GOT3 (cell line): Measurements from ENCODE around the gene SYTL4.
A peak's percentile ranks its signal among the peaks of the same experiment; 100 is the strongest.

ENCODE experiments used
- DNase-seq: peaks from one replicate; lab custom pipeline; 2025; ENCODE audit warnings: mixed read lengths; lab: John Stamatoyannopoulos, UW

Gene SYTL4

DNA sequence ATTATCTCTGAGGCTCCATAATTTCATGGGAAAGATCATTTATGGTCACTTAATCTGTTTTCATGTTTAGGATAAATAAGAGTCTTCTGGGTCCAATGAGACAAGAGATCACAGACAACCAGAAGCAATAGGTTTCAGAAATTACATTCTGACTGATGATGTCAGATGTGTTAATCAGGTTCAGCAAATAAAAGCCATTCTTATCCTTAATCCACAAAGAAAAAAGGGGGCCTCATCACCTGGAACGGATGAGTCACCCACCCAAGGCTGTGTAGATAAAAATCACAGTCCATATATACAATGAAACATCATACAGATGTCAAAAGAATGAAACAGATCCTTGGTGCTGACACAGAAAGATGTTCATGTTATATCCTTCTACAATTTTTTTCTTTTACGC is 36.6 kb downstream of the SYTL4 start:
- no peak for DNase-seq

DNA sequence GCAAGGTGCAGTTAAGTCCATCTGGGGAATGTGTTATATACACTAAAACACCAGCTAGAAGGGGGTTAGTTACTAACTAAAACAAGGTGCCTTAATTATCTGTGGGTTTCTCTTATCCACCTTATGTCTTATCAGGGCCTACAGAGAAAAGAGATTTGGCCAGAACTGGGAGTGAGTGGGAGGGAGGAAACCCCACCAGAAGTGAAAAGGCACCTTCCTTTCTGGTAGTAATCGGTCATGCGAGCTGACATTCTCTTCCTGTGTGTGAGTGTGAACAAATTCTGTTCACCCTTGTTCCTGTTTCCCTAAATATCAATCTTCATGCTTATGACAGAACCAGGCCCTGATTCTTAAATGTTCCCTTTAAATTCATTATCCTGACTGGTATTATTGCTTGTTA is 44.4 kb downstream of the SYTL4 start:
- no peak for DNase-seq

DNA sequence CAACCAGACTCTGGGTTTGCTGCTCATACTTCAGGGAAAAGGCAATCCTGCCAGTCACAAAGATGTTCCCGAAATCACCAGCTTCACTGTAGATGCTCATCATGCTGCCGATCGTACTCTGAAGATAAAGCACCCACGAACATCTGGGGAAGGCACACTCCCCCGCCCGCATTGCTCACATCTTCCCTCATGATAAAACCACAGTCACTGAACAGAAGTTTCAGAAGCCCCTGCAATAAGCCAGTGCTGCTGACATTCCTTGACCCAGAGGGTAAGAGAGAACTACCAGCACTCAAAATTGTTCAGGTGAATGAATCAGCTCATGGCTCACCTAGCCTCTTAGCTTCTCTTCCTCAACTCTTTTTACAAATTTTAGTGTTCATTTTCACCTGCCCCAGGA is 44.8 kb downstream of the SYTL4 start:
- no peak for DNase-seq

DNA sequence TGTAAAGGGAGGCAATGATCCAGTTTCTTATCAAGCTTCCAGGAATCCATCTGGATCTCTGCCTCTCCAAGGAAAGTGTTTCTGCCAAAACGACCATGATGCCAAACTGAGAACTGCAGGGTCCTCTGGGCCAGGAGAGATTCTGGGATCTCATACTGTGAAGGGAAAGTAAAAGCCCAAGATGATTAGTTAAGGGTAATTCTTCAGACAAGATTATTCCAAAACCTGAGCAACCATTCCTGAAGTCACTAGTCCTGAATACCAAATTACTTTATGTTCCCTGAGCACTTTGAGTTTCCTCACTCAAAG is 46.0 kb downstream of the SYTL4 start:
- no peak for DNase-seq

DNA sequence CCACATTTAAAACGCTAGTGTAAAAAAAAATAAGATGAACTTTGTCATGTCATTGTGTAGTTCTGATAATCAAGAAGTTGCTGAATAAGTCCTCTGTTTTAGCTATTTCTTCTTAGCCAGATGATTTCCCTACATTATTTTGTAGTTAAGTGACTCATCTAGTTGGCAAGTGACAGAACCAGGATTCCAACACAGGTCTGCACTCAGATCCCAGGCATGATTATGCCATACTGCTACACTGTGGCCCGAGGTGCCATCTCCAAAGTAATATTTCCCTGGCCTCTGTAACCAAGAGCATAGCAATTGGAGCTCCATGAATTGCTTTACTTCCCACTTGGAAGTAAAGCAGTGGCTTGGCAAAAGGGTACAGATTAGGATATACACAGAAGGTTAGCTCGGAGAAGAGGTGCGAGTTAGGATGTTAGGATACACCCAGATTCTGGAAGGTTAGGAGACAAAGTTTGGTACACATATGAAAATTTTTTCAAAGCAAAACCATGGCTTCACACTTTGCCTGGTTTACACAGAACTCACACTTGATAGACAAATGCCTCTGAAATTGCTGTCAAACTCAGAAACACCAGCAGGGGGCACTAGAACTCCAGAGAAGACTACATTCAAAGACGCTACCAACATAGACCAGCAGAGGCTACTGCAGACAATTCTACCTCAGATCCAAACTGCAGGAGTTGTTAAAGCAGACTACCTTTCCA is 46.5 kb downstream of the SYTL4 start:
- peak; percentile 5 for DNase-seq

DNA sequence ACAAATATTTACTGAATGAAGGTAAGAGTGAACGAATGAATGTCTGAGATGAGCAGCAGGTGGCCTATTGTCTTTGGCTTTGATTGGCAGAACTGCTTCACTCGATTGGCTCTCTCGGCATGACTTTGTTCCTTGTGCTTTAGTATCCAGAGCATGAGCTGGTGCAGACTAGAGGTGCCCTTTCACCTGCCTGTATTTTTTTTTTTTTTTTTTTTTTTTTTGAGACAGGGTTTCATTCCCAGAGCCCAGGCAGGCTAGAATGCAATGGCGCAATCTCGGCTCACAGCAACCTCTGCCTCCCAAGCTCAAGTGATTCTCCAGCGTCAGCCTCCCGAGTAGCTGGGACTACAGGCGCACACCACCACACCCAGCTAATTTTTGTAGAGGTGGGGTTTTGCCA is 49.0 kb downstream of the SYTL4 start:
- no peak for DNase-seq

DNA sequence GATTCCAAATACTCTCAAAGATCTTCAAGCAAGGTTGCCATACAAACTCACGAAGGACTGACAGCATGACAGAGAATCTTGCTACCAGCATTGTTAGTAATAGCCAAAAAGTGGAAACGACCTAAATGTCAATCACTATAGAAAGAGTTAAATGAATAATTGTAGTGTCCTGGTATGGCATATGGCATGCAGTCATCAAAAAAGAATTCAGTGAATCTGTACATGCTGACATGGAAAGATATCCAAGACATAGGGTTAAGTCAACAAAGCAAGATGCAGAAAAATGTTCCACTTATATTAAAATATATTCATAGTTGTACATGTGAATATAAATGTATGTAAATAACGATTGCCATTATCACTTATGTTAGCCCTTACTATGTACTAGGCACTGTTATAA is 50.3 kb downstream of the SYTL4 start:
- DNase-seq, result no peak

DNA sequence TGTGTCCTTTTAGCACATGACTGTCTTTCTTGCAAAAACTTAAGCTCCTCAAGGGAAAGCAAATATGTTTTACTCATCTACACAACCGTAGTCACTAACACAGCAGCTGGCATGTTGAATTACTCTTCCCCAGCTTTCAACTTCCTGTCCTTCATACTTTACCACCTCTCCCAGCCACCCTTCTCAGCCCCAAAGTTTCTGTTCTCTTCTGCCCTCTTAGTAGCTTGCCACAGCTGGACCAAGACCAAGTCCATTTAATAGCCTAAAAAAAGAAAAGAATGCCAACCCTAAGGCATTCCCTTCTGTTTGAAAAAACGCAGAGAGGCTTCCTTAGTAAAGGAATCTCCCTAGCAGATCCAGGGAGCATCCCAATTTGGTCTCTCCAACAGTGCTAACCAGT is 51.2 kb downstream of the SYTL4 start:
- DNase-seq, result no peak

DNA sequence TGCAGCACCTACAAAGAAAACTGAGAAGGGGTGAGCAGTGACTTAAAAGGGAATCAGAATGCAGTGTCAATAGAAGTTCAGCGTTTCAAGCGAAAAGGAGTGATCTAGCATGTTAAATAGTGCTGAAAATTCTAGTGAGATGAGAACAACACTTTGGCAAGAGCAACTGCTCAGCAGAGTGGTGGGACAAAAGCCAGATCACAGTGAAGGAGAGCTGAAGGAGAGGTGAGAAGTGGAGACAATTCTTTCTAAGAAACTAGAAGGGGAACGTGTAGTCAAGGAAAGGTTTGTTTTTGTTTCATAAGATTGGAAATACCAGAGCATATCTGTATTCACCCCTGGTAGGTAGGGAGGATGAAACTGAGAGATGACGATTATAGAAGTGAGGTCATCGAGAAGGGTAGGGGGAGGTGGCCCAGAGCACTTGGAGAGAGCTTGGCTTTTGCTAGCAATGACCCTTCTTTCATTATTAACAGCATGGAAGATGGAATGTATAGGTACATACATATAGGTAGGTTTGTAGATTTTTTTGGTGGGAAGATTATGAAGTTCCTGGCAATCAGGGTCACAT is 54.2 kb downstream of the SYTL4 start:
- no peak for DNase-seq

DNA sequence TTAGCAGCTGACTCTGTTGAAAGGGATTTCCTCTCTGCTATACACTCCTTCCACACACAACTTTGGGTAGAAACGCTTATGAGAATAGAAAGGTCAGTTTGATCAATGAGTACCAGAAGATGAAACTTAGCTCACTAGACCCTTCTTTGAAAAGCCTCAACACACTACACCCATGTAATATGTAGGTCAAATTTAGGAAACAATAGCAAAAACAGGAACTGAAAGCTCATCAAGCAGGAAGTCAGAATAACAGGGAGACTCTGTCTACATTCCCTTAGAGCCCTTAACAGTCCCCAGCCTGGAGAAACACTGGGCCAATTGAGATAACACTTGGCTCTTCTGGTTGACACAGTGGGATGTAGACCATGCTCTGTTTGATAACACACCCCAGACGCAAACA is 57.2 kb downstream of the SYTL4 start:
- DNase-seq, result no peak

DNA sequence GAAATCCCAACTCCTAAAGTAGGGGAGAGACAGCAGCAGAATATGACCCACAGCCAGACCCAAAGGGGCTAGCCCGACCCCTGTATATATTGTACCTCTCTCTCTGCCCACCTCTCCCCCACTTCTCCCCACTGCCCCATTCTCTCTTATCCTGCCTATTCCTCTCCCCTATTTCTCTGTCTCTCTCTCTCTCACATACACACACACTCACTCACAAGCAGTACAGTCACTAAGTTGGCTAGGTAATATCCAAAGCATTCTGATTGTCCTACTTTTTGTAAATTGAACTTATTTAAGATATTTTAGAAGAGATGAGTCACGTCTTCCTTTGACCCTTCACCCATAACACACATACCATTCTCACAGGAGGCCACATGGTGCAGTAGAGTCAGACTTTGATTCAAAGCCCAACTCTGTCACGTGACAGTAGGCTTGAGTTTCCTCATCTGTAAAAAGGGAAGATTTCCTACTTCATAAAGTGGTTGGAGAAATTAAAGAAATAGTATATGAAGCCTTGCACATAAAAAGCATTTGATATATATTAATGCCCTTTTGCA is 58.4 kb downstream of the SYTL4 start:
- DNase-seq, result no peak

DNA sequence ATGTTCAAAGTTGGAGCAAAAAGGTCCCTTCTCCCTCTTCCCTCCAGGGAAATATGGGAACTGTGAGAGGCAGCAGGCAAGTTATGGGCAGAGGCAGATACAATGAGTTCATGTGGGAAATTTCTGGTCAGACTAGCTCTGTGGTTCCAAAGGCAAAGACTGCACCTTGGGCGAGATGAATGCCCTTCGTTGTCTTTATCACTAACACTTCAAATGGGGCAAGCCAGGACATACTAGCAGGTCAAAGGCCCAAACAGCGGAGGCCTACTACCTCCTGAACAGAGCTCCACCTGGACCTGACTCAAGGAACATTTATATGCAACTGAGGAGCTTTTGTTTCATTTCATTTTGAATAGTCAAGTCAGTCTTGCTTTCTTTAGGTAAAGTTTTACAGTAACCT is 59.0 kb downstream of the SYTL4 start:
- no peak for DNase-seq

DNA sequence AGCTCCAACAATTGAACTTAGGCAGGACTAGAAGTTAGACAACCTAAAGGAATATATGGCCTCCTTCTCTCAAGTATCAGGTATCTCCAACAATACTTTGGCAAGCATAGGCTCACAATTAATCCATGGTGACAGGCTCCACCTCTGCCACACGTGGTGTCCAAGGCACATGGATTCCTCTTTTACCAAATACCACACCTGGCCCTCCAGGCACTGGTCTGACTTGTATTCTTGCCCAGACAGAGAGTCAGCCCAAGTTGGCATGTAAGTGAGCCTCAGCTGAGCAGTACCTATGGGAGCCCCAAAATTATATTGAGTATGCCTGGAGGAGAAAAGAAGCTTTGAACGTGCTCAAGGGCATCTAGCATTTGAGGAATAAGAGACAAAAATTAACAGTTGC is 68.3 kb downstream of the SYTL4 start:
- no peak for DNase-seq

DNA sequence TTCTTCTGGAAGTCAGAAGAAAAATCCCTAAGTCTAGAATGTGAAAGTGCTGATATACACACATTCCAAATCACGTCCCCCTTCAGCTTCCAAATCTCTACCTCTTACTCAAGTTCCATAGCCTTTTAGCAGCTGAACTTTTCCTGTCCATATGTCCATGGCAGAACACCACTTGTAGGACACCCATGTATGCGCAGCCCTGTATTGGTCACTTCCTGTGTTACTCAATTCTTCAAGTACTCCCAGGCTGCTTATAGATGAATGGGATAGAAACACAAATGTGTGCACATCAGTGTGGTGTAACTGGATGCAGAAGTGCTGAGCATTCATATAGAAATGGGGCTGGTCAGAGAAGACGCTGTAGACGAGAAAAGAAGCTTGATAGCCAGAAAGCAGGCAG is 69.1 kb downstream of the SYTL4 start:
- no peak for DNase-seq

DNA sequence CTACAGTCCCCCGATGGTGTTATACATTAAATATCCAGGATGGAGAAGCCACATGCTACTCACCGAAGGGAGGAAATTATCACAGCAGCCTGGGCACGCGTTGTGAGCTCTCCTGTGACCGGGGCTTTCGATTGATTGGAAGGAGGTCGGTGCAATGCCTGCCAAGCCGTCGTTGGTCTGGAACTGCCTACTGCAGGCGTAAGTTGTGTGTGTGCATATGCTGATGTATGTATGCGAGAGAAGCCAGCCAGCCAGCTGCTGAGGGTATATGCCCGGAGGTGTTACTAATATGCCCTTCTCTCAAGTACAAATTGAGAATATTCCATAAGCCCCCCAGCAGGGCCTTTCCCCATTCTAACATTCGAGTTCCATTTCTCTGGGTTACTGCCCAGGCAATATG is 69.8 kb downstream of the SYTL4 start:
- no peak for DNase-seq

DNA sequence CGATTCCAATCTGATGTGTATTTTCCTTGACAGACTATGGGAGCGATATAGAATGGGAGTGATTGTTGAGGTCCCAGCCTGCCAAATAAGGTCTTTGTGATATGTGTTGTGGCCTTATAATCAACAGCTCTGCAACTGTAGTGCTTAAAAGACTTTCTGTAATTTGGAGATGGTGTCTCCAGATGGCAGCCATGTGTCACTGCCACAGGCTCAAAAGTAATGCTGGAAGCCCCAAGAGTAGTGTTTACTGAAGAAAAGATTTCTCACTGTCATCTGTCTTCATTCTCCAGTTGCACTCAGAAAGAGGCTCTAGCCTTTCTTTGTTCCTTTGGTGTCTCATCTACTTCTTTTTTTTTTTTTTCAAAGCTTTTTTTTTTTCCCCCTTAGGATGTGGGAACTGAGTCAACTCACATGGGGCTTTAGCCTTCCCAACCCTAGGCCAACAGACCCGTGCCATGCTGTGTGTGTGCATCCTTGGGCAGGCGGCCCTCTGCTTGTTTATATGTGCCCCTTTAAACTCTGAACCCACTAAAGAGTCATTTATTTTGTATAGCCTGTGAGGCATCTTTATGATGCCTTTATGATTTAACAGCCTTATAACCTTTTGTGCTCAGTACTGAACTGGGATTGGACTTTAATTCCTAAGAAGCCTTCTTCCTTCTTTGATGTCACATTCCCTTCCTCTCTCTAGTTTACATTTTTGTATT is 72.3 kb downstream of the SYTL4 start:
- no peak for DNase-seq

DNA sequence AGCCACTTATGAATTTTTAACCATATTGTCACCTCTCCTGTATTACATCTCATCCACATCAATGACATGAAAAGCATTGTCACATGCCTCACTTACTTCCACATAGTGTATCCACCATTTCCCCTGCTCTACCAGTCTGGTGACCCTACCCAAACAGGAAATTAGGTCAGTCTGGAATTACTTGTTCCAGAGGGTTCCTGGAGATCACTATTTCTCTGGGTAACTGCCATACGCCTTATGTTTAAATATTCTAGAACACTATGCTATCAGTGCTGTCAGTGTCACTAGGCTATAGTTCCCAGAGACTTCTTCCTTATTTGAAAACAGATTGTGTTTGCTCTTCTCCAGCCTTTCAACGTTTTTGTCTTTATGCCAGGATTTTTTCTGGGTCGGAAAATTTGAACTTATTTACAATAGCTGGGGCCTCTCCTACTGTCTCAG is 73.0 kb downstream of the SYTL4 start:
- no peak for DNase-seq

DNA sequence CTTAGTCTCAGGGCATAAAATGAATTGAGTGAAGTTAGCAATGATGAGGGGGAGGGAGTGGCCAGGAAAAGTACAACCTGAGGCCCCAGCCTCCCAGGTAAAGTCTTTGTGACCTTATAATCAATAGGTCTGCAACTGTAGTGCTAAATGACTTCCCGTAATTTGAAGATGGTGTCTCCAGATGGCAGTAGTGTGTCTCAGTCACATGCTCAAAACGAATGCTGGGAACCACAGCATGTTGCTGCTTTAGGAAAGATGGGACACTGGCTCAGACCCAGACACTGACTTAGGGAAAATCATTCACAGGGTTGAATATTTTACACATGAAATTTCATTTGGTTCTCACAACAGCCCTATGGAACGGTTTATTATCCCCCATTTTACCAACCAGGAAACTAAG is 77.7 kb downstream of the SYTL4 start:
- DNase-seq, result no peak

DNA sequence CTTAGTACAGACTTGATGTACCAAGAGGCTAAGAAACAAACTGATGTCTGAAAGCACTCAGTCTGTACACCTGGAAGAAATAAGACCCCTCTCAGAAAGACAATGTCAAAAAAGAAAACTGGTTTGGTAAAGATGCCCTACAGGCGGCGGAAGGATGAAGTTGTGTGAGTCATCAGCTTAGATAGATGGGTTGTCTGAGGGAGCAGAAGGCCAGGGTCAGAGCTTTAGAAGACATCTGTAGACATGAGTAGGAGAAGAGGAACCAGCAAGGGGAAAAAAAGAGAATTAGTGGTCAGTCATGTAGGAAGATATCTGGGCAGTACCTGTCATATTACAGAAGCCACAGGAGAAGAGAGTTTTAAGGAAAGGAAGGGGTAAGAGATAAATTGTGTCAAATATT is 79.7 kb downstream of the SYTL4 start:
- no peak for DNase-seq

DNA sequence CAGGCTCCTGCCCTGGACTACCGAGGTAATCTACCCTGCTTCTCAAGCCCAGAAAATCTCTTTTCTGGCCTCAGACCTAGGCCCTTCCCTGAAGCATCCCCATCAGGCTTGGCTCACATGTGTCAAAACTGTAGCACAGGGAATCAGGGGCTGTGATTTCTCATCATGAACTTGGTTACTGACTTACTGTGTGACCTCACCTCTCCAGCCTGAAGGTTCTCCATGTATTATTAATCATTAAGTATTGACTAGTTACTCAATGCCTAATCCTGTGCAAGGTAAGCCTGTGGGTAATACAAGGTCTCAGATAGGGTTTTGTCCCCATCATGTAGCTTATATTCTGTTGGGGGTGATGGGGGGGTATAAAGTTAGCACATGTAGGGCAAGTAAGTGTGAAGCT is 81.1 kb downstream of the SYTL4 start:
- DNase-seq, result no peak

DNA sequence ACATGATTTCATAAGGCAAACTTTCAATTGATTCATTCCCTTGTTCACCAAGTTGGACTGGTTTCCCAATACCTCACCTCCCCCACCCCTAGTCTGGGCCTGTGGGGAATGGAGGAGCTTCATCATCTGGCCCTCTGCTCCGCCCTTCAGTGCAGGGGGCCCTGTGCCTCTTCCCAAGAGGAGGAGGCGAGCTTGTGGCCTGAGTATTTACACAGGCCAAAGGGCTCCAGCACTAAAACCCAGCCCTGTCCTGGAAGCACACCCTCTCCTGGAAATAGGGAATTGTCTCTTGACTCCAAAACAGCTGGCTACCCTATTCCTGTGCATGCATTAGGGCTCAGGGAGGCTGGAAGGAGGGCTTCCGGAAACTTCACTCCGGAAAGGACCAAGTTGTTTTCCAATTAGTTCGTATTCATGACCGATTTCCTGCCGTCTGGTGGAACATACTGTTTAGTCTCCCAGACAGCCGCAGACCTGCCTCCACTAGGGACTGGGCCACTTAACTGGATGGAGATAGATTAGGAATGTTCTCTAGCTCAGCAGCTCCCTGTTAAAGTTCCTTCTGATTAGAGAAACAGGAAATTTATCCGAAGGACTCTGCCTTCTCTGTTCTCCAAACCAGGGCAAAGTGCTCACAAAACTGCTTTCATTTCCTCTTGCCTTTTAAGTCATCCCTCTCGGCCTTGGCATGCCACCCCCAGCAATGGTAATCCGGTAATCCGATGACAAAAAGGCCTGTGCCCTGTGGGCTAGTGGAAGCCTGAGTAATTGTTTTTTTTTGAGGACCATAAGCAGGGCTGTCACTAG is 82.2 kb downstream of the SYTL4 start:
- no peak for DNase-seq
